Cerebellar cortex (tissue), 1 donor: ENCODE measurements around the gene ERP29.
"Not testable (repeated sequence)": the region's sequence is repeated elsewhere in the genome, so short reads cannot be mapped to it uniquely, and the experiment has no call there.

ENCODE experiments used
- DNase-seq: peaks from one replicate; pipeline ENCODE4 v3.0.0-alpha.2; 2015; ENCODE audit warnings: low spot score

ERP29 gene

GRCh38 chr12:112004041-112004440 is 9.2 kb upstream of the ERP29 start:
- no peak for DNase-seq

- no peak for DNase-seq
Observed at GRCh38 chr12:112005419-112006395, 7.5 kb upstream of the ERP29 start.

DNA sequence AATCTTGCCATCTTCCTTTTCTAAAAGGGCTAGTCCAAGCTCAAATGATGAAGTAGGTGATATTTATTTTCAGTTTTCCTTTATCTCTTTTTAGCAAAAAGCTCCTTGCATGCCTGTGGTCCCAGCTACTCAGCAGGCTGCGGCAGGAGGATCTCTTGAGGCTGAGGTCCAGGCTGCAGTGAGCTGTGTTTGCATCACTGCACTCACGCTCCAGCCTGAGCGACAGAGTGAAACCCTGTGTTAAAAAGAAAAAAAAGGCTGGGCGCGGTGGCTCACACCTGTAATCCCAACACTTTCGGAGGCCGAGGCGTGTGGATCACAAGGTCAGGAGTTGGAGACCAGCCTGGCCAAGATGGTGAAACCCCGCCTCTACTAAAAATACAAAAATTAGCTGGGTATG is 5.3 kb upstream of the ERP29 start:
- no peak for DNase-seq

GRCh38 chr12:112008918-112009317 is 4.3 kb upstream of the ERP29 start:
- DNase-seq, result no peak

DNA sequence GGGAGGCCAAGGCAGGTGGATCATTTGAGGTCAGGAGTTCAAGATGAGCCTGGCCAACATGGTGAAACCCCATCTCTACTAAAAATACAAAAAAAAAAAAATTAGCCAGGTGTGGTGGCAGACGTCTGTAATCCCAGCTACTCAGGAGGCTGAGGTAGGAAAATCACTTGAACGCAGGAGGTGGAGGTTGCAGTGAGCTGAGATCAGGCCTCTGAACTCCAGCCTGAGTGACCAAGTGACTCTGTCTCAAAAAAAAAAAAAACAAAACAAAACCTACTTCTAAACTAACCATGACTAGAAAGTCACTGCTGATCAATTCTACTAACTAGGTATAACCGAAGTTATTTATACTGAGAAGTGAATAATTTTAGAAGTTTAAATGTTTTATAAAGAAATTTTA is 3.6 kb upstream of the ERP29 start:
- not testable (repeated sequence) for DNase-seq

DNA sequence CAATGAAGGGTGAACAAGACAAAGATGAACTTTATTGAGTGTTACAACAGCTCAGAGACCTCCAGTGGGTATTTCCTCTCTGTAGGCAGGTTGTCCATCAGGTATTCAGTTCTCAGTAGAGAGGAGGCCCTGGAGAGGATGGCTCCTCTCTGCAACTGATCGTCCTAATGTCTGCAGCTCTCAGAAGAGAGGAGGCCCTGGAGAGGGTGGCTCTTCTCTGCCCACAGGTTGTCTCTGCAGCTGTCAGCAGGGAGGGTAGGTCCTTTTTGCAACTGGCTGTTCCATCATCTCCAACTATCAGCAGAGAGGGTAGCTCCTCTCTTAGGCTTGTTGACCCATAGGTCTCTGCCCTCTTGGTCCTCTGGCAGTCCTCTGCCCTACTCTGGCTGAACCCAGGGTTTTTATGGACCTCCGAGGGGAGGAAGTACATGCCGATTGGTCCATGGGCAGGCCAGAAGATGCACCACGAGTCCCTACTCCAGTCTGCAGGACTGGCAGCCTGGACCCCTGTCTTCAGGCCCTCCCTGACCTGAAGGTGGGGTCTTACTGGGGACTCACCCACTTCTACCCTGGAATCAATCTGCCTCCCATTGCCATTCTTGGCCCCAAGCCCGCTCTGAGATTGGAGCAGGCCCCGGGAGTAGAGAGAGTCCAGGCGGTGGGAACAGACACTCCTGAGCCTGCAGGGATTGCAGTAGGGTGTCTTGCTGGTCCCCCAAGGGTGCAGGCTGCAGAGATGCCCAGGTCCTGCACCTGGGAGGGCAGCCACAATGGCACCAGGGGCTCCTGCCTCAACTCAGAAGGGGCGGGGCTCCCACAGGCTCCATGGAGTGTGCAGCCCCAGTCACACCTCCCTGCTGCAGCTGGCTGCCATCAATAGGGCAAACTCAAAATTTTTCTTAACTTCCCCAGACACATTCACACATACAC is 2.5 kb upstream of the ERP29 start:
- no peak for DNase-seq

- no peak for DNase-seq
Observed at GRCh38 chr12:112011685-112012084, 1.5 kb upstream of the ERP29 start.

- DNase-seq, result peak; percentile 89
Observed at GRCh38 chr12:112013601-112014402, 576 bp downstream of the ERP29 start.

DNA sequence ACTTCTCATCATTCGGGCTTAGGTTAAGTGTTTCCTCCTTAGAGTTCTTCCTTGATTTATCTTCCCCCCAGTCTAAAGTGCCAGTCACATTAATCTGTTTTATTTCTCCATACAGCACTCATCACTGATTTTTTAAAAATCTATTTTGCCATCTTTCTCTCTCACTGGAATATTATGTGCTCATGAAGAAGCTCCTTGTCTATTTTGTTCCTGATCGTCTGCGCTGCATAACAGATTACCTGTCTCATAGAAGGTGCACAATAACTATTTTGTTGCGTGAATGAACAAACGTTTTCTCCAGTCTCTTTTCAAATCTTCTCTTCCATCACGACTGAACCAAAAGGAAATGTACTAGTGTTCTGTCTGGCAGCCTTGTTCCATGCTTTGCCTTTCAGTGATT is 2.7 kb downstream of the ERP29 start:
- no peak for DNase-seq

- DNase-seq, result no peak
Observed at GRCh38 chr12:112017041-112017440, 3.8 kb downstream of the ERP29 start.

DNA sequence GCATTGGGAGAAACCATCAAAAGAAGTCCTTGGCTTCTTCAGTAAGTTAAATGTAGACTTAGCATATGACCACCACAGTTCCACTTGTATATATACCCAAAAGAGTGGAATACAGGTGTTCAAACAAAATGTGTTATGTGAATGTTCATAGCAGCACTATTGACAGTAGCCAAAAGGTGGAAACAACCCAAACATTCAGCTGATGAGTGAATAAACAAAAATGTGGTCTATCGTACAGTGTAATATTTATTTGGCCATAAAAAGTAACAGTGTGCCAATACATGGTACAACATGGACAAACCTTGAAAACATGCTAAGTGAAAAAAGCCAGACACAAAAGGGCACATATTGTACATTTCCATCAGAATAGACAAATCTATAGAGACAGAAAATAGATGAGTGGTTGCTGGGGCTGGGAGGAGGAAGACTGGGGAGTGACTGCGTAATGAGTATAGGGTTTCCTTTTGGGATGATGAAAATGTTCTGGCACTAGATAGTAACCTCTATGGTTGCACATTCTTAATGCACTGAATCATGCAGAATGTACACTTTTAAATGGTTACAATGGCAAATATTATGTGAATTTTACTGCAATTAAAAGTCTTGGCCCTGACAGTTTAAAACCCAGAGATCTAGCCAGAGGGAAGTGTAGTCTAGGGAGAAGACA is 5.5 kb downstream of the ERP29 start:
- no peak for DNase-seq

DNA sequence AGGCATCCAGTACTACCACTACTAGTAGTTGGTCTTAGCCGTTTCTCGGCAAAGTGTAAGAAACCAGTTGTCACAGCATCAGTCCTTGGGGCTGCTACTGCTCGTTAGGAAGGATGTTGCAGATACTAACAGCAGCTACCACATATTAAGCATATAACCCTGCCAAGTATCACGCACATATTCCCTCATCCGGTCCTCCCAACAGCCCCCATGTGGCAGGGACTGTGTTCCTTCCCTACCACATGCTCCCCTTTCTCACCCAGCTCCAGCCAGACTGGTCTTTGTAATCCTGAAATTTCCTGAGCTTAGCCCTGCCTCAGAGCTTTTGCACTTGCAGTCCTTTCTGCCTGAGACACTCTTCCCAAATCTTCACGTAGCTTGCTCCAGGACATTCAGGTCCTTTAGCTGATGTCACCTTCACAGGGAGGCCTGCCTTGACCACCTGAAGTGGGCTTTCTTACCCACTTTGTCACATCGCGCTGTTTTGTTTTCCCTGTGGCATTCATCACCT is 7.8 kb downstream of the ERP29 start:
- DNase-seq, result no peak

DNA sequence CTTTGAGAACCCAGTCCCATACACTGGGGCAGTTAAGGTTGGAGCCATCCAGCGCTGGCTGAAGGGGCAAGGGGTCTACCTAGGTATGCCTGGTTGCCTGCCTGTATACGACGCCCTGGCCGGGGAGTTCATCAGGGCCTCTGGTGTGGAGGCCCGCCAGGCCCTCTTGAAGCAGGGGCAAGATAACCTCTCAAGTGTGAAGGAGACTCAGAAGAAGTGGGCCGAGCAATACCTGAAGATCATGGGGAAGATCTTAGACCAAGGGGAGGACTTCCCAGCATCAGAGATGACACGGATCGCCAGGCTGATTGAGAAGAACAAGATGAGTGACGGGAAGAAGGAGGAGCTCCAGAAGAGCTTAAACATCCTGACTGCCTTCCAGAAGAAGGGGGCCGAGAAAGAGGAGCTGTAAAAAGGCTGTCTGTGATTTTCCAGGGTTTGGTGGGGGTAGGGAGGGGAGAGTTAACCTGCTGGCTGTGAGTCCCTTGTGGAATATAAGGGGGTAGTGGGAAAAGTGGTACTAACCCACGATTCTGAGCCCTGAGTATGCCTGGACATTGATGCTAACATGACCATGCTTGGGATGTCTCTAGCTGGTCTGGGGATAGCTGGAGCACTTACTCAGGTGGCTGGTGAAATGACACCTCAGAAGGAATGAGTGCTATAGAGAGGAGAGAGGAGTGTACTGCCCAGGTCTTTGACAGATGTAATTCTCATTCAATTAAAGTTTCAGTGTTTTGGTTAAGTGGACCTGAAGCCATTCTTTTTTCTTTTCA is 9.2 kb downstream of the ERP29 start:
- DNase-seq, result no peak

GRCh38 chr12:112023759-112024396 is 10.7 kb downstream of the ERP29 start:
- no peak for DNase-seq

DNA sequence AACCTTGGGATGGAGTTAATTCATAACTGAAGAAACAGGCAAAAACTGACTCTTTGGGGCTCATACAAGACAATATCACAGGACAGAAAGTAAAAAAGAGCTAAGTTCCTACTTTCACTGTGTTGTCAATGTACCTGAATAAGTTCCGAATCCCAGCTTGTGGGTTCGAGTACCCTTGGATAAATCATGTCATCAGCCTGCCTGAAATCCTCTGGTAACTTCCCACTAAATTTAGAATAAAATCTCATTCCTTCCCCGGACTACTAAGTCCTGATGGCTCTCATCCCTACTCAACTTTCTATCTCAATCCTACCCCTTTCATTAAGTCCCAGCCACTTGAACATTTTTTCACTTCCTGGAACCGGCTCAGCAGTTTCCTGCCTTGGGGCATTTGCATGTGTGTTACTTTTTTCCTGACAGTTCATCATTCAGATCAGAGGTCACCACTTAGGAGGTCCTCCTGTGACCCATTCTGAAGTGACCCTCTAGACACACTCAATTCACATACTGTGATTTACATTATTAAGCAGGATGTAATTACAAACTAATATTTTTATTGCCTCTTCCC is 12.7 kb downstream of the ERP29 start:
- DNase-seq, result no peak

DNA sequence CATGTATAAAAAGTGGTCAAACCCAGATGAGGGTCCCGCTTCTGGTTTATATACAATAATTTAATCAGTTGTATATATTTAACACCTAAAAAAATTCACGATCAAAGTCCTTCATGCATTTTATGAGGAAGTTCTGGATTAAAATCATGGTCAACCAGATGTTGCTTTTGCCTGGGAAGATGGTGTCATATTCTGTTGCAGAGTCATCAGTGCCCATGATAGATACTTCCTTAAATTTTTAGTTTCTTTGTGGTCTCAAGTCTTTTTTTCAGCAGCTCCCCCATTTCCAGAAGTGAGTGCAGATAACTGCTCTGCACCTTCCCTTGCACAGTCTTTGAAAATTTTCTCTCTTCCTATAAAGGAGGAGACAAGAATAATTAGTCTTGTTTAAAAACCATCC is 16.1 kb downstream of the ERP29 start:
- DNase-seq, result no peak

DNA sequence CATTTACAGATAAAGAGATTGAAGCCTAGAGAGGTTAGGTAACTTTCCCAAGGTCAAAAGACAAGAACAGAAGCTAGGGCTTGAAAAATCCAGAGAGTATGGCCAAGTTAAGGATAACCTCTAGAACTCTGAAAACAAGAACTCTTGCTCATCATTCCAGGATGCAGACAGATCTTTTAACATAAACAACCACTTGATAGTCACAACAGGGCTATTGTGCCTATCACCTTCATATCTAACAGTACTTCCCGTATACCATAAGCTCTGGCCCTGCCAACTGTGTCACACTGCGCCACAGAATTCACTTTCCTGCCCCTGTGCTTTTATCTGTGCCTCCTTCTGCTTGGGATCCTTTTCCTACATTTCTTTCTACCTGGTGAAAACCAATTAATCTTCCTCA is 18.2 kb downstream of the ERP29 start:
- no peak for DNase-seq

- no peak for DNase-seq
Observed at GRCh38 chr12:112032292-112032691, 19.1 kb downstream of the ERP29 start.

GRCh38 chr12:112035219-112035785 is 22.1 kb downstream of the ERP29 start:
- no peak for DNase-seq
